Measurements from ENCODE around the gene MYL1.

MYL1 gene

GRCh38 chr2:210309548-210310233 is 5.3 kb downstream of the MYL1 start:
- no peak for TF ChIP-seq CTCF (IDR thresholded peaks at IDR 0.05; ENCODE audit: low read depth, low read length)
- no peak overlapping the region for H3K4me3 ChIP-seq (ENCODE audit: low read depth, low read length)
- no peak for DNase-seq (ENCODE audit: low read depth, low spot score)
- in situ Hi-C loops (cut with HindIII; ENCODE audit: low sequenced_read_pairs) = no loop called here

- in situ Hi-C loops (cut with HindIII; ENCODE audit: low sequenced_read_pairs) = no loop called here
- DNase-seq (ENCODE audit: low read depth, low spot score) = no peak
- no peak for TF ChIP-seq CTCF (IDR thresholded peaks at IDR 0.05; ENCODE audit: low read depth, low read length)
- no peak overlapping the region for H3K4me3 ChIP-seq (ENCODE audit: low read depth, low read length)
These were observed 11.5 kb downstream of the MYL1 start for GRCh38 chr2:210303498-210303897.

GRCh38 chr2:210302326-210302725 is 12.6 kb downstream of the MYL1 start:
- no peak for TF ChIP-seq CTCF (IDR thresholded peaks at IDR 0.05; ENCODE audit: low read depth, low read length)
- peak; percentile 79 for DNase-seq (ENCODE audit: low read depth, low spot score)
- in situ Hi-C loops (cut with HindIII; ENCODE audit: low sequenced_read_pairs) = no loop called here
- H3K4me3 ChIP-seq (ENCODE audit: low read depth, low read length) = no peak overlapping the region

GRCh38 chr2:210299866-210300373 is 15.1 kb downstream of the MYL1 start:
- DNase-seq (ENCODE audit: low read depth, low spot score) = no peak
- in situ Hi-C loops (cut with HindIII; ENCODE audit: low sequenced_read_pairs) = no loop called here
- no peak overlapping the region for H3K4me3 ChIP-seq (ENCODE audit: low read depth, low read length)
- TF ChIP-seq CTCF (IDR thresholded peaks at IDR 0.05; ENCODE audit: low read depth, low read length) = no peak

GRCh38 chr2:210288408-210288807 is 26.6 kb downstream of the MYL1 start:
- TF ChIP-seq CTCF (IDR thresholded peaks at IDR 0.05; ENCODE audit: low read depth, low read length) = no peak
- no peak overlapping the region for H3K4me3 ChIP-seq (ENCODE audit: low read depth, low read length)
- in situ Hi-C loops (cut with HindIII; ENCODE audit: low sequenced_read_pairs) = no loop called here
- DNase-seq (ENCODE audit: low read depth, low spot score) = no peak

GRCh38 chr2:210287301-210287700 is 27.7 kb downstream of the MYL1 start:
- in situ Hi-C loops (cut with HindIII; ENCODE audit: low sequenced_read_pairs) = no loop called here
- no peak for DNase-seq (ENCODE audit: low read depth, low spot score)
- no peak for TF ChIP-seq CTCF (IDR thresholded peaks at IDR 0.05; ENCODE audit: low read depth, low read length)
- no peak overlapping the region for H3K4me3 ChIP-seq (ENCODE audit: low read depth, low read length)

Data from astrocyte of the spinal cord (primary cell).